Caco-2 (cell line): ENCODE measurements around the gene ERCC1. TPM values are rescaled to one million over a fixed set of nuclear protein-coding genes. Genes with fewer than 3 reads are reported as not detected.

ENCODE experiments used
- Bru-seq: library from RNA; stranded (reverse); fragments of 400-500 nt; gene quantifications from one replicate; lab custom pipeline; 2021; lab: Mats Ljungman, UMichigan
- BruChase-seq, 2 experiments: library from RNA; stranded (reverse); fragments of 400-500 nt; gene quantifications; one replicate each; lab custom pipeline; 2021; lab: Mats Ljungman, UMichigan
- BruUV-seq: library from RNA; stranded (reverse); fragments of 400-500 nt; replicated peaks from 2 replicates; lab custom pipeline; 2021; lab: Mats Ljungman, UMichigan
- CTCF ChIA-PET: fragments of 300-600 bp; sonication (Branson Sonifier 250); formaldehyde crosslinking; loops from one replicate; lab custom pipeline; 2022; ENCODE audit warnings: antibody characterized with exemption; lab: Charles Lee
- POLR2A ChIA-PET: fragments of 300-600 bp; sonication (Branson Sonifier 250); formaldehyde crosslinking; loops from one replicate; lab custom pipeline; 2022; ENCODE audit warnings: antibody characterized with exemption; lab: Charles Lee
- DNase-seq, 2 experiments: peaks; one replicate each; pipeline versions ENCODE4 v3.0.0 to v3.0.0-alpha.2; 2020 to 2022
- H3K27me3 ChIP-seq: replicated peaks from 2 replicates; pipeline ENCODE4 v1.6.0; 2011; ENCODE audit warnings: low read length; ENCODE audit not compliant: control insufficient read depth, insufficient read depth
- H3K36me3 ChIP-seq: 2 replicates; pipeline ENCODE4 v1.5.1; 2011; ENCODE audit warnings: low read length; ENCODE audit not compliant: control insufficient read depth, insufficient read depth
- H3K4me1 ChIP-seq: fragments of 250-450 bp; sonication (Bioruptor Pico); 2 replicates; pipeline ENCODE4 v1.5.1; 2020; ENCODE audit warnings: mild to moderate bottlenecking
- H3K4me3 ChIP-seq: 2 replicates; pipeline ENCODE4 v1.5.1; 2011; ENCODE audit warnings: low read depth, mild to moderate bottlenecking, control low read depth, low read length
- H3K9me3 ChIP-seq: fragments of 250-450 bp; sonication (Bioruptor Pico); 2 replicates; pipeline ENCODE4 v1.5.1; 2020; ENCODE audit warnings: mild to moderate bottlenecking, moderate library complexity
- H3K27ac Mint-ChIP-seq: one replicate; pipeline ENCODE4 v1.8.0; 2022; ENCODE audit warnings: mixed read lengths; ENCODE audit not compliant: unreplicated experiment
- H3K27me3 Mint-ChIP-seq: one replicate; pipeline ENCODE4 v1.8.0; 2022; ENCODE audit warnings: mixed read lengths; ENCODE audit not compliant: insufficient read depth, unreplicated experiment
- H3K36me3 Mint-ChIP-seq: one replicate; pipeline ENCODE4 v1.8.0; 2022; ENCODE audit warnings: mild to moderate bottlenecking, mixed read lengths; ENCODE audit not compliant: insufficient read depth, unreplicated experiment
- H3K4me1 Mint-ChIP-seq: one replicate; pipeline ENCODE4 v1.8.0; 2022; ENCODE audit warnings: low read depth, mixed read lengths; ENCODE audit not compliant: unreplicated experiment
- H3K4me3 Mint-ChIP-seq: one replicate; pipeline ENCODE4 v1.8.0; 2022; ENCODE audit warnings: mild to moderate bottlenecking, moderate library complexity, mixed read lengths; ENCODE audit not compliant: unreplicated experiment
- H3K9me3 Mint-ChIP-seq: one replicate; pipeline ENCODE4 v1.8.0; 2022; ENCODE audit warnings: mixed read lengths; ENCODE audit not compliant: unreplicated experiment
- CTCF ChIP-seq, 2 experiments: fragments of 200-600 bp in 1 of 2; IDR thresholded peaks; 1 replicate in 1 of 2; 2 replicates in 1 of 2; pipeline versions ENCODE4 v1.5.1 to v1.8.0; 2011 to 2022; ENCODE audit warnings: antibody characterized with exemption in 1 of 2, control low read depth in 1 of 2, inconsistent platforms in 1 of 2, low read depth in 1 of 2, low read length in 1 of 2, mild to moderate bottlenecking in 1 of 2, moderate library complexity in 1 of 2; ENCODE audit not compliant: insufficient read depth in 1 of 2, severe bottlenecking in 1 of 2, unreplicated experiment in 1 of 2
- intact Hi-C: fragments of 100-400 bp; cut with micrococcal nuclease; formaldehyde crosslinking; loops from one replicate; pipeline ENCODE4 v1.10.0; 2022; ENCODE audit not compliant: unreplicated experiment
- long read RNA-seq: library from polyadenylated mRNA; stranded (forward); transcript quantifications from one replicate; pipeline ENCODE4 v2.0.0, GENCODE V29; 2022
- total RNA-seq: library from RNA; stranded (reverse); gene quantifications from 2 replicates; pipeline ENCODE4 v1.2.3, GENCODE V29; 2022

The ERCC1 gene
- 43.5 and 51.0 TPM in 2 replicates for total RNA-seq
- percentile 41 among the genes with signal in this experiment for Bru-seq, nascent RNA
- BruChase-seq, experiment 1, labeled RNA remaining after a 2-hour chase, result percentile 45 among the genes with signal in this experiment
- percentile 49 among the genes with signal in this experiment for BruChase-seq, experiment 2, labeled RNA remaining after a 6-hour chase
- long read RNA-seq, transcript ERCC1-201 (8 exons, 1,278 nt), result minor isoform, 6 of 76 reads
- long read RNA-seq, transcript ERCC1-202 (10 exons, 3,828 nt), result major isoform, 8 of 76 reads
- long read RNA-seq, partial matches to known transcripts, result 23 of 76 reads
- long read RNA-seq, other reads (novel, unspliced or antisense), result 33 of 76 reads

- ChIA-PET POLR2A (interaction anchor here (0.6 to 1.0 kb wide), 4 partner anchors 9 to 99 kb away, joined by 4 to 8 read pairs (median 6); no protein-coding TSS in a partner anchor), CTCF (interaction anchor here (0.7 to 4.1 kb wide), 4 partner anchors 16 to 62 kb away, joined by 3 to 18 read pairs (median 5); no protein-coding TSS in a partner anchor)
- TF ChIP-seq CTCF (IDR thresholded peaks at IDR 0.05; ENCODE audit: insufficient read depth in 1 of 2, low read depth in 1 of 2, low read length in 1 of 2, severe bottlenecking in 1 of 2, unreplicated experiment in 1 of 2), result no peak
- peak within 1 kb of the TSS; percentile 89 for H3K27ac Mint-ChIP-seq
- peak within 1 kb of the TSS; percentile 65 for H3K4me3 ChIP-seq
- no peaks in the 10 kb centered on the region for H3K27me3 Mint-ChIP-seq
- H3K9me3 ChIP-seq, result no peaks in the 10 kb centered on the region
- peaks cover 15% of the 10 kb centered on the region for H3K4me1 ChIP-seq
- TSS peak; percentile 83 for BruUV-seq
- peak within 1 kb of the TSS; percentile 86 for H3K4me3 Mint-ChIP-seq
- H3K4me1 Mint-ChIP-seq, result peaks cover 20% of the 10 kb centered on the region
- peaks cover 26% of the 10 kb centered on the region for H3K36me3 Mint-ChIP-seq
- intact Hi-C loops, result loop anchor here (1.0 to 5.0 kb wide), 4 partner anchors 18 to 61 kb away; partner anchors contain the start of gene PPP1R13L
- peak; percentile 99 to 100 for DNase-seq
- H3K27me3 ChIP-seq, result no peaks in the 10 kb centered on the region
- no peaks in the 10 kb centered on the region for H3K9me3 Mint-ChIP-seq
- peaks cover 2% of the 10 kb centered on the region for H3K36me3 ChIP-seq
Measured at GRCh38 chr19:45423589-45424190, at the start of gene ERCC1. Gene ERCC1, minus strand, starts transcription at chr19:45423917. Its CDS starts 543 bp downstream, at chr19:45423374.

GRCh38 chr19:45473367-45473681, 49.6 kb upstream of the ERCC1 start:
- Mint-ChIP-seq H3K27ac (no peak overlapping the region), H3K9me3 (no peaks in the 10 kb centered on the region), H3K36me3 (peaks cover 37% of the 10 kb centered on the region), H3K27me3 (peaks cover 2% of the 10 kb centered on the region), H3K4me1 (peaks cover 13% of the 10 kb centered on the region), H3K4me3 (no peak overlapping the region)
- POLR2A ChIA-PET, result no interaction called here
- intact Hi-C loops, result no loop called here
- Histone ChIP-seq H3K36me3 (no peaks in the 10 kb centered on the region), H3K9me3 (no peaks in the 10 kb centered on the region), H3K27me3 (no peaks in the 10 kb centered on the region), H3K4me1 (peaks cover 10% of the 10 kb centered on the region; the same call in 1 of the 2 replicates), H3K4me3 (no peak overlapping the region)
- CTCF ChIA-PET, result no interaction called here
- BruUV-seq, result no TSS peak
- DNase-seq, result no peak
- TF ChIP-seq CTCF (IDR thresholded peaks at IDR 0.05; ENCODE audit: insufficient read depth in 1 of 2, low read depth in 1 of 2, low read length in 1 of 2, severe bottlenecking in 1 of 2, unreplicated experiment in 1 of 2), result no peak

- H3K4me1 ChIP-seq, result peaks cover 9% of the 10 kb centered on the region; the same call in 1 of the 2 replicates
- H3K4me3 ChIP-seq, result no peak overlapping the region
- H3K36me3 Mint-ChIP-seq, result peaks cover 39% of the 10 kb centered on the region
- peaks cover 2% of the 10 kb centered on the region for H3K27me3 Mint-ChIP-seq
- peaks cover 13% of the 10 kb centered on the region for H3K4me1 Mint-ChIP-seq
- DNase-seq, result peak in 1 of 2 experiments; percentile 50
- intact Hi-C loops, result no loop called here
- CTCF ChIA-PET, result no interaction called here
- no peaks in the 10 kb centered on the region for H3K36me3 ChIP-seq
- no peak overlapping the region for H3K4me3 Mint-ChIP-seq
- no peak overlapping the region for H3K27ac Mint-ChIP-seq
- H3K27me3 ChIP-seq, result no peaks in the 10 kb centered on the region
- POLR2A ChIA-PET, result interaction anchor here (0.6 kb wide), 1 partner anchor 533 kb away, joined by 10 read pairs; no protein-coding TSS in a partner anchor
- BruUV-seq, result no TSS peak
- no peaks in the 10 kb centered on the region for H3K9me3 ChIP-seq
- no peaks in the 10 kb centered on the region for H3K9me3 Mint-ChIP-seq
- no peak for TF ChIP-seq CTCF (IDR thresholded peaks at IDR 0.05; ENCODE audit: insufficient read depth in 1 of 2, low read depth in 1 of 2, low read length in 1 of 2, severe bottlenecking in 1 of 2, unreplicated experiment in 1 of 2)
Measured at GRCh38 chr19:45472563-45473366, 49.0 kb upstream of the ERCC1 start.
